D341Med (cell line): ENCODE measurements around the gene CAMK2D.

Experiments used
- DNase-seq: peaks from one replicate; pipeline ENCODE4 v3.0.0; 2012; ENCODE audit warnings: low spot score

CAMK2D gene

DNA sequence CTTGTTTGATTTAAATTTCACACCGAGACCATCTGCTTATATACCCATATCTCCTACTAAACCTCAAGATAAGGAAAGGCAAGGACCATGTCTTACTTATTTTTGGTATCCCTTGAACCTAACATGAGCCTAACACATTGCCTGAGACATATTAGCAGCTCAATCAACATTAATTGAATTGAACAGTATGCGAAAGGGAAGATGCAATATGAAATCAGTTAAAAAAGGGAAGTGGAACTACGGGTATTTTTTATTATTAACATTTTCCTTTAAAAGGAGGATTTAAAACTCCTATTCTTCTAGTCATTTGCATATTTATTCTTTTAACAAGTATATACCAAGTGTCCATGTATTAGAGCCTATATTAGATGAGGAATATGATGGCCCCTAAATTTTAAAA, 197.0 kb downstream of the CAMK2D start:
- no peak for DNase-seq

DNA sequence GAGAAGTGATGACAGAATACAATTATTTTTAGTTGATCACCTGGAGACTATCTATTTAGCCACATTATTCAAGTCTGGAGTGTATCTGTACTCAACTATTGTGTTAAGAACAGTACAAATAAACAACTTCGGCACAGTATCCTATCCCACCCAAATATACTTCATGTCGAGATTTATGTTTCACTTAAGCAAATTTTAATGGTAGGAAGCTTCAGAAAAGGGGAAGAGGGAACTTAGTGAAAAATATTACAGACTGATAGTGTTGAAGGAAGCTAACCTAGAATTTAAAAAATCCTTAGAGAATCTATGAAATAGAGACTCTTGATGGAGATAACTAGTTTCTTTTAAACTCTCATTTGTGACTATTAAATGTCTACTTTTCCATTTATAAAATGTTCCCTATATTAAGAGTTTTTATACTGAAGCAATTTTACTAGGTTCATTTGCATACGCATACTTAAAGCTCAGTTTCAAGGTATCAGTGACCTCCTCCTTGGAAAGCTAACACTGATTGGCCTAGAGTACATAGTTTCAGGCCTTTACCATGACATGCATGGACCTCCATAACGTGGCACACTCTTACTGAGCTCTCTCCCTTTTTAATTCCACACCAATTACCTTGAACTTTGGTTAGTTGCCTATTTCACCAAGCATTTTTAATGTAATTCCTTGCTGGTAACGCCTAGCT, 197.7 kb downstream of the CAMK2D start:
- no peak for DNase-seq

DNA sequence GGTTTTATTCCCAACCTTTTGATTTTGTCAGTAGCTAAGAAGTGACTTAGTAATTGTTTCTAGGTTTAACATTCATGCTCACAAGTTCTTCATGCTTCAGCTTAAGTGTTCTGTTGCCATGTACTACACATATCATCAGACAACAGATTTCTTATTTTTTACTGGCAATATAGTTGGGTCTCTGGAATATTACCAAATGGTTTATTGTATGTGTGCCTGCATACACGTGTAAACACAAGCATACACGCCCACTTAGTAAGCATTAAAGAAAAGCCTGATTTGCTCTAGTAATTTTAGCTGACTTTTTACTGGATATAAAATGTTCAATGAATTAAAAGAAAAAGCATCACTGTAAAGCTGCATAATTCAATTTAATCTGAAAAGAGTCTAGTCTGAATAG, 199.8 kb downstream of the CAMK2D start:
- no peak for DNase-seq

DNA sequence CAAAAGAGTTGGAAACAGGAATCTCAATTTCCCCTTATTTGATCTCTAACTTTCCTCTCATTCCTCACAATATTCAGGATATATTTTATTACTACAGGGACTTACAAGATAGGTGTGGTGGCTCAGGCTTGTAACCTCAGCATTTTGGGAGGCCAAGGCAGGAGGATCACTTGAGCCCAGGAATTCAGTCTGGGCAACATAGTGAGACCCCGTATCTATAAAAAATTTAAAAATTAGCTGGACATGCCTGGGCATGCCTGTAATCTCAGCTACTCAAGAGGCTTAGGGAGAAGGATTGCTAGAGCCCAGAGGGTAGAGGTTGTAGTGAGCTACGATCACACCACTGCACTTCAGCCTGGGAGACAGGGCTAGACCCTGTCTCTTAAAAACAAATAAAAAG, 200.4 kb downstream of the CAMK2D start:
- DNase-seq, result no peak

DNA sequence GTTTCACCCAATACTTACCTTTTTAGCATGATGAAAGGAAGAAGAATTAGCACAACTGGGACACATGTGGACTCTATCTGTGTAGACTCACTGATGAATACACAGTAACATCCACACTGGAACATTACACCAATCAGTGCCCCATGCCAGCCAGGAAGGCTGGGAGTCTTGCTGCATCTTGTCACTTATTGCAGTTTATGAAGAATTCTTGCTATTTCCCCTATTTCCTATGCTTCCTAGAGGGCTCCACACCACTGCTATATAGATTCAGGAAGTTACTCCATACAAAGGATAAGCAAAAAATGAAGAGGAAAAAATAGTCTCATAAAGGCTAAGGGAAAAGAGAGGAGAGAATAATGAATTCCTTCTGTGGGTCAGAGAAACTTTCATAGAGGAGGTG, 201.0 kb downstream of the CAMK2D start:
- DNase-seq, result no peak

DNA sequence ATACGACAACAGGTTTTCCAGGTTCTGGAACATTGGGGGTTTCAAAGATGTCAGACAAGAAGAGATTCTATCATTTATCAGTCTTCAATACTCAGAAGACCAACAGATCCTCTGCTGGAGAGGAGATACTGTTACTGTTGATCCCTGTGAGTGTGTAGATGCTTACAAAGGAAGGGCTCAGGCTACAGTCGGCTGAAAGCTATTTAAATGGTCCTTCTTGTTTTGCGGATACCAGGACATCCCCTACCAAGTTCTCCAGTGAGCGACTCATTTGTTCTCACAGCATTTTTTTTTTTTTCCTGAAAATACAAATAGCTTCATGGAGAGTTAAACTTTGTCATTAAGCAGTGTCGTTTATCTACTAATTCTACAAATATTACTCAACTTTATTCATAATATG, 201.6 kb downstream of the CAMK2D start:
- no peak for DNase-seq

DNA sequence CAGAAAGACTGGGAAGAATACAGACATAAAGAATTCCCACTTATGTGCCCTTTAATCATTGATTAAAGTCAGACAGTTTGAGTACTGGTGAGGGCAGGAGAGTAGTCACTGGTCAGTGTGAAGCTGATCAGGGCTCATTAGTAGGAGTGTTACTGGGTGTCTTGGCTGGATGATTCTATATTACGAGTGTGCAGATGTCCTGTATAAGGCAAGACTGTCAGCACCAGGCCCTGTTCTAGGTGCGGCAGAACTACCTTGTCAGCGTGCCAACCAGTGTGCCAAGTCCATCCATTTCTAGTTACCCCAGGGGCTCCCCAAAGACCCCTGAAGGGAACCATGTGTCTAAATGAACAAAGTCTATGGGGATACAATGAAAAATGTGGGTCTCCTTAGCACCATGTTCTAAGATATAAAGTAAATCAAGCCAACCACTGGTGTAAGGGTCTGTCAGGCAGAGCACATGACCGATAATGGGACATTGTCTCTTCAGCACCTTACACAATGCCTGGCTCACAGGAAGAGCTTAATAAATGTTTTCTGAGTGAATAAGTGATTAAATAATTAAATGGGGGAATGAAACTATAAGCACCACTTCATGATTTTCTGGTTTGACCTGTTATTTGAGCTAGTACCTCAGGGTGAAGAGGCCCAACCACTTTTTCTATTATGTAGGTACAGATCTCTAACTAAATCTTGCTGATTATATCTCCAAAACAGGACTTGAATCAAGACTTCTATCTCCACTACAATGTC, 205.0 kb downstream of the CAMK2D start:
- DNase-seq, result no peak

DNA sequence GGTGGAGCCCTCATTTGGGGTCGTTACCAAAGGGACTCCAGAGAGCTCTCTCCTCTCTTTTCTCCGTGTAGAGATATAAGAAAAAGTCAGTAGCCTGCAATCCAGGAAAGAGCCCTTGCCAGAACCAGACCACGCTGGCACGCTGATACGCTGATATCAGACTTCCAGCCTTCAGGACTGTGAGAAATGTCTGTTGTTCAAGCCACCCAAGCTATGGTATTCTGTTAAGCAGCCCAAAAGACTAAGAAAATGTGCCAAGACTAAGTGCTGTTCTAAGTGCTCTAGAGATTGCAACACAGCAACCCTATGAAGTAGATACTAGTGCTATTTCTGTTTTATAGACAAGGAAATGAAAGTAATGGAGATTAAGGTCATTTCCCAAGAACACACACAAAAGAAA, 205.7 kb downstream of the CAMK2D start:
- DNase-seq, result no peak

DNA sequence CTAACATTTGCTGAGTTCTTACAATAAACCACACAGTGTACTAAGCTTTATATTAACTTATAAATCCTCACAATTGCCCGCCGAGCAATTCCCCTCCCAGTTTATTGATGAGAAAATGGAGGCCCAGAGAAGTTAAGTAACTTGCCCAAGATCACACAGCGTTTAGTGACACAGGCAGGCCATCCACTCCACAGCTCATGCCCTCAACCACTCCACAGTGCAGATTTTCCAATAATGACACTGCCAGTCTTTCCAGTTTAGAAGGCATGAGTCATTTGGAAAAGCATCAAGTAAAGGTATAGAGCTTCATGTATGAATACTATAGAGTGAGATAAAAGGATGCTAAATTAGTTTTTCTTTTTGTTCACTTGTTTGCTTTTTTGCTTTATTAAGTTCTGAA, 208.5 kb downstream of the CAMK2D start:
- no peak for DNase-seq

DNA sequence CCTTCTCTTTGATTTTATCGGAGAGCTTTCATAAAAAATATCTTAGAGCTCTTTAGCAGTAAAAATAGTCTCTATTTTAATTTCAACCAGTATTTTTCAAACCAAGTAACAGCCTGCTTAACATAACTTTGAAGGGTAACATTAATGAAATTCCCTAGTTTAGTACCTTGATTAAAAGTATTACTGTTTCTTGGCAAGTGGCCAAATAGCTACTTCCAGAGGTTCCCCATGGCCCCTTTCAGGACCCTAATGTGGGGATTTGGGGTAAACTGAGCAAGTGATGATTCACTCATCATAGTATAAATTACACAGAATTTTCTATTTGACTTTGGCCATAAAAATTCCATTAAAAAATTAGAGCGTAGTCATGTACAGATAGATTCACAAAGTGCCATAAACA, 211.0 kb downstream of the CAMK2D start:
- DNase-seq, result no peak

DNA sequence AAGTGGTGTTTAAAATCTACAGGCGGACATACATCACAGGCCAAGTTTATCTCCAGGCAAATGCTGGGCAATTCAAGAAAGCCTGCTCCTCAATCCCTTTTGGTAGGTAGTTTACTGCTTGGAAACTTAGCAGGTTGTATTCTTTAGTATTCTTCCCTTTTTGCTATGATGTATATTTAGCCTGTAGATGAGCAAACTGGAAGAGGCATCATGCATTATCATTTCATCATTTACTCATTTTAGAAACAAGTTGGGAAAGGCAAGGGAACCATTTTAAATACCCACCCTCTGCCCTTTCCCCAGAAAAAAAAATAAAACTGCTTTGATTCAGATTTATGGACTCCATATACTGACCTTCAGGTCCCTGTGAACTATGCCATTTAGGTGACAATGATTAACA, 213.2 kb downstream of the CAMK2D start:
- no peak for DNase-seq

DNA sequence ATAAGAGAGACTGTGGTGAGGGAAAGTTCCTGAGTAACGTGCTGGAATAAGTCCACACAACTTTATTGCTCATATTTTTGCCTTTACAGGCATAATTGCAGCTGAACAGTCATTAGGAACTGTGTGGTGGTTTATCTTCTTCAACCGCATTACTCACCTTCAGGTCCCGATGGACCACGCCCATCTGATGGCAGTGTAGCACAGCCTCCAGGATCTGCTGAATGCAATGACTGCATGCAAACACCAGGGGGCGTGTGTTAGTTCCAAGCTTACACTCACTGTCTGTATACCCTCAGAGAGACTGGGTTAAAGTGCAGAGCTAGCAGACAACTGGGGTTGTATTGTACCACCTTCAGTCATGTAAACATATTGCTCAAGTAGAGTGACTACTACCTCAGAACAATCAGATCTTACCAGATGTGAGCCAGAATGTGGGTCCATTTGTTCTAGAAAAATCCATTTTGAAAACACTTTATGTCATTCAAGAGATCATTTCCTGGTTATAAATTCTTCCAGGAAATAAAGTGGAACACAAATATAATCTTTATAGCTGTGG, 214.0 kb downstream of the CAMK2D start:
- peak; percentile 81 for DNase-seq

DNA sequence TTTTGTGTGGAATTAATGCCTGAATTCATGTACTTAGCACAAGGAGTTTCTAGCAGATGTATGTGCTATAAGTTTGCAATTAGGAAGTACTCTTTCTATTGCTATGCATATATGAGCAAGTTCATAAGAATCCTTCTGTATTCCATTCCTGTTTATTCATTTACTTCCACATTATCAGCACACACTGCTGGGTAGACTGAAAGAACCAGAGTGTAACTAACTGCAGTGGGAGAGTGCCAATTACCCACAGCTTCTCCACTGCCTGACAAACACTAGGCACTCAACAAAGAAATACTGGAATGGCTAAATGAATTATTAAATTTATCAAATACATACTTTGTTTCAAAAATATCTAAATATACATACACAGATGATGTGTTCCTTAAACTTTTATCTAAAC, 219.6 kb downstream of the CAMK2D start:
- DNase-seq, result no peak

DNA sequence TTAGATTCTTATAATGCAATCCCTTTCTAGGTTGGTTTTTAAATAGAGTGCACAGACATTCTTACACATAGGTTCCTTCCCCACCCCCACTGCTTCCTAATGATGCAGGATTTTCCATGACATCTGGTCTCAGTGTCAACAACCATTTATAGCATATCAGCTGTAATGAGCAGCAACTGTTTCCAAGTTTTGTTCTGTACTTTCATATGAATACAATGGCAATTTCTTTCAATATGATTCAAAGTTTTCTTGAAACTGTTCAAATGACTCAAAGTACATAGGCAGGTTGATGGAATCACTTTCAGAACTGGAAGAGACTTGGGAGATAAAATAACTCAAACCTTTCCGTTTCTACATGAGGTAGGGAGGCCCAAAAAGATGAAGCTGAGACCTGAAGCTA, 220.7 kb downstream of the CAMK2D start:
- DNase-seq, result no peak

DNA sequence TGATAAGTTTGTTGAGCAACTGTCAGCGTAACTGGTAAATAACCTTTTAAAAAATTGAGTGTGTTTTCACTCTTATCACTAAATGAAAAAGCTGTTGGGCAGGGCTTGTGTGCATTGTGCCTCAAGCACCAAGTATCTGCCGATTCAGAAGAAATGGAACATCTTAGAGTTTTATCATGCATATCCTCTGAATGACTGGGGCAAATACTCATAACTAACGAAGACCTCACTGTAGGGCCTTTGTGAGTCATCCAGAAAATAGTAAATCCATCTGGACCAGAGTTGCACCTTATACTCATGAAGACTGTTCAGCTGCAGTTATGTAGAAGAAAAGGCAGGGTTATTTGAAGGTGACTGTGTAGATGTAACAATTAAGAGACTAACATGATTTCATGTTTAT, 222.1 kb downstream of the CAMK2D start:
- no peak for DNase-seq

DNA sequence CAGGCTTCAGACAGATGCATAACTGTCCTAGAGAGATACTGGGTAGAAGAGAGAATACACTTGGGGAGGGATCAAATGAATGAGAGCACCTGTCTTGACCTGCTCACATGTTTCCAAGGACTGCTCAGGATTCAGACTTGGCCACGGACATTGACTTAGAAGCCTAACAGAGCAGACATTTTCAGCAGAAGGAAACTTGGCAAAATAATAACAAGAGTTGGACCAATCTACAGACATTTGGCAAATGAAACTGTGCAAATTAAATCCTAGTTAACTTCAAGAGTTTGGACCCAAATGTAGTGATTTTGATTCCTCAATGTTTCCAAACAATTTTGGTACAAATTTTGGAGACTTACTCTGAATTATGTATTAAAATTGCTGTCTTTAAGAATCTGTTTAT, 223.9 kb downstream of the CAMK2D start:
- DNase-seq, result no peak

DNA sequence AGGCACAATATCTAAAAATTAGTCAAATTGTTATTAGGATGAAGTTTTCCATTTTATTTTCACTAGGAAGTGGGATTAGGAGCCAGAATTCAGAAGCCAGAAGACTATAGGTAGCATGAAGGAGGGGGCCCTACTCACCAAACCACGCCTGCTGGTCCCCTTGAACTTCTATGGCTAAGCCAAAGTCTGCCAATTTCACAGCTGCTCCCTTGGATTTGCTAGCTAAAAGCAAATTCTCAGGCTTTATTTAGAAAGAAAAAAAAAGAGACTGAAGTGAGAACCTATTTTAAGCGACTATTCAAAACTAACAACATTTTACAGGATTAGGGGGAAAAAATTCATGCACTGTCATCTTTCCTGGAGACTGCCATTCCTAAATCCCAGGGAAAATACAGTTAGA, 224.3 kb downstream of the CAMK2D start:
- DNase-seq, result no peak

DNA sequence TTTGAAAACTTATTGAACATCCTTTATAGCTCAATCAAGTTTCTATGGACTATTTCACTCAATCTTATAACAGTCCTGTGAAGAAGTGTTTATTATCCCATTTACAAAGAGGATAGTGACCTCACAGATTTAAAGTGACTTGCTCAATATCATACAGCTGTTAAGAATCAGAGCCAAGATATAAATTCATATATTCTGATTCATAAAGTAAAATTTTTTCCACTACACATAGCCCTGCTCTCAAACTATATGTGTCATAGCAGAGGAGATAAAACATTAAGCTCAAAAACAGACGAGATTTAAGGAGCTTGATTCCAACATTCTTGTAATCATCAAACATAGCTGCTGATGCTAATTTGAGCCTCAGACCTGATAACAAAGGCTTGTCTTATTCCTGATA, 226.8 kb downstream of the CAMK2D start:
- DNase-seq, result no peak

DNA sequence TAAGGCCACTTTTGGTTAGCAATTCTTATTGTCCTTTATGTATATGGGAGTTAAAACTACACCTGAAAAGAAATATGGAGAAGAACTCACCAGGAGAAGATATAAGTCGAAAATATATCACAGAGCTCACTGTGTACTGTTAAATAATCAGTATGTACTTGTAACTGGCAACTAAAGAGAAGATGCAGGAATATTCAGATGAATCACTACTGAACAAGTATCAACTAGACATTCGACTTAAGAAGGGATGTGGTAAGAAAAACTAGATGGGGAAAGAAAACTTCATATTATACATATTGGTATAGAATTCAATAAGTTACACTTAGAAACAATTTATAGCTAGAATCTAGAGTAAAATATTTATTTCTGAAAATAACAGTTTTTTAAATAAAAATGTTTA, 230.0 kb downstream of the CAMK2D start:
- DNase-seq, result no peak

DNA sequence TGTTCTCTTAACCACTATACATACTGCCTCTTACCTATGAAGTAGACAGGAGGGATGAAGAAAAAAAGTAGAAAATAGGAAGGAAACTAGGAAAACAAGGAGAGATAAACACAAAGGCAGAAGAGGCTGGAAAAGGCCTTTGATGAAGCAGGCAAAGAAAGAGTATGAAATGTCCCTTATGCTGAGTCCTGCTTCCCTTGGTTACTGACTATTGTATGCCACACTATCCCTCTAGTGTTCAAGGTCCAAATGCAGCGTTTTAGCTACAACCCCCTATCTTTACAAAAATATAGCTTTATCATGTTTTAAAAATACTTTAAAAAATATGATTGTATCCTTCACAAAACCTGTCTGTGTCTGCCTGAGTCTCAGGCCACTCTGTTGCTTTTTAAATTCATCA, 233.1 kb downstream of the CAMK2D start:
- no peak for DNase-seq

DNA sequence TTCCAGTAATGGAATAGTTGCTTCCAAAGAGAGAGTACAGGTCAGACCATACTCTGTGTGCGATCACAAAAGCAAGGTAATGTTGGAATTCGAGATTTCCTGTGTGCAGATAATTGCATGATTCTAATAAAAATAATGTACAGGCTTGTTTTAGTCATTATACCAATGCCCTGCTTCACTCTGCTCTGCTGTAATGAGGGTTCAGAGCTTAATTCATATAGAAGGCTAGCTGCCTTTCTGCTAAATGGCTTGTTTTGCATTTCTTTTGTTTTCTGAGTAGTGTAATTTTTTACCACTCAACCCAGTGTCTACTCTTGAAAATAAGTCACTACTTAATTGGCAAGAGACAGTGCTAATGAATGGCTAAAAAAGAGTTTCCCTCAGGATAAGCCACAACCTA, 236.0 kb downstream of the CAMK2D start:
- DNase-seq, result no peak

DNA sequence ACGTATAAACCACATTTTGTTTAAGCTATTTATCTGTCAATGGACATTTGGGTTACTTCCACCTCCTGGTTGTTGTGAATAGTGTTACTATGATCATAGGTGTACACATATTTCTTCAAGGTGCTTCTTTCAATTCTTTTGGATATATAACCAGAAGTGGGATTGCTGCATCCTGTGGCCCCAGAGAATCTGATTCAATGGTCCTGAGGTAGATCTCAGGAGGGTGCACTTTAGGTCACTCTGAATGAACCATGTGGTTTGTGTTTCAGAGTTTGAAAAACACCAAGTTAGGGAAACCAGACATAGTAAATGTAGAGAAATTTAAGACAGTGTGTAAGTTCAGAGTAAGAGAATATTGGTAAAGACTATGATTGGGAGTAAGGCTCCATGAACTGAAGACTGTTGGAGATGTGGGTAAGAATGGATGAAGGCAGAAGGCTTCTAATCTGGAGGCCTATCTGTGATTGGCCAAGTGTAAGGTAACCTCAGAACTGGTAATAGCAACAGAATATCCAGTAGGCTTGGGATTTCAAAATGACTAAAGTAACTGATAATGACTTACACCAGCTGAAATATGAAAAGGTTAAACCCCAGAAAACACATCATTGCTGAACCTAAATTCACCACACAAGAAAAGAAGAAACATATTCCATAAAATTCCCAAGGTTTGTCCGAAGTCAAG, 236.9 kb downstream of the CAMK2D start:
- no peak for DNase-seq

DNA sequence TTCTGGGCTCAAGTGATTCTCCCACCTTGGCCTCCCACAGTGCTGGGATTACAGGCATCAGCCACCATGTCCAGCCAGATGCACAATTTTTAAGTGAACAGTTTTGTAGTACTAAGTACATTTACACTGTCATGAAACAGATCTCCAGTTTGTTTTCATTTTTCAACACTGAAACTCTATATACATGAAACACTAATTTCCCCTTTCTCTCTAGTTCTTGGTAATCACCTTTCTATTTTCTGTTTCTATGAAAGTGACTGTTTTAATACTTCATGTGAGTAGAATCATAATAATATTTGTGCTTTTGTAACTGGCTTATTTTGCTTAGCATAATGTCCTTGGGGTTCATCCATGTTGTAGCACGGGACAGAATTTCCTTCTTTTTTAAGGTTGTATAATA, 237.4 kb downstream of the CAMK2D start:
- no peak for DNase-seq
